Measurements from ENCODE around the gene DDX54. TPM values are rescaled to one million over a fixed set of nuclear protein-coding genes. Genes with fewer than 3 reads are reported as not detected.

Gene DDX54, protein sequence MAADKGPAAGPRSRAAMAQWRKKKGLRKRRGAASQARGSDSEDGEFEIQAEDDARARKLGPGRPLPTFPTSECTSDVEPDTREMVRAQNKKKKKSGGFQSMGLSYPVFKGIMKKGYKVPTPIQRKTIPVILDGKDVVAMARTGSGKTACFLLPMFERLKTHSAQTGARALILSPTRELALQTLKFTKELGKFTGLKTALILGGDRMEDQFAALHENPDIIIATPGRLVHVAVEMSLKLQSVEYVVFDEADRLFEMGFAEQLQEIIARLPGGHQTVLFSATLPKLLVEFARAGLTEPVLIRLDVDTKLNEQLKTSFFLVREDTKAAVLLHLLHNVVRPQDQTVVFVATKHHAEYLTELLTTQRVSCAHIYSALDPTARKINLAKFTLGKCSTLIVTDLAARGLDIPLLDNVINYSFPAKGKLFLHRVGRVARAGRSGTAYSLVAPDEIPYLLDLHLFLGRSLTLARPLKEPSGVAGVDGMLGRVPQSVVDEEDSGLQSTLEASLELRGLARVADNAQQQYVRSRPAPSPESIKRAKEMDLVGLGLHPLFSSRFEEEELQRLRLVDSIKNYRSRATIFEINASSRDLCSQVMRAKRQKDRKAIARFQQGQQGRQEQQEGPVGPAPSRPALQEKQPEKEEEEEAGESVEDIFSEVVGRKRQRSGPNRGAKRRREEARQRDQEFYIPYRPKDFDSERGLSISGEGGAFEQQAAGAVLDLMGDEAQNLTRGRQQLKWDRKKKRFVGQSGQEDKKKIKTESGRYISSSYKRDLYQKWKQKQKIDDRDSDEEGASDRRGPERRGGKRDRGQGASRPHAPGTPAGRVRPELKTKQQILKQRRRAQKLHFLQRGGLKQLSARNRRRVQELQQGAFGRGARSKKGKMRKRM
- total RNA-seq = 47.5 and 49.1 TPM in 2 replicates

DNA sequence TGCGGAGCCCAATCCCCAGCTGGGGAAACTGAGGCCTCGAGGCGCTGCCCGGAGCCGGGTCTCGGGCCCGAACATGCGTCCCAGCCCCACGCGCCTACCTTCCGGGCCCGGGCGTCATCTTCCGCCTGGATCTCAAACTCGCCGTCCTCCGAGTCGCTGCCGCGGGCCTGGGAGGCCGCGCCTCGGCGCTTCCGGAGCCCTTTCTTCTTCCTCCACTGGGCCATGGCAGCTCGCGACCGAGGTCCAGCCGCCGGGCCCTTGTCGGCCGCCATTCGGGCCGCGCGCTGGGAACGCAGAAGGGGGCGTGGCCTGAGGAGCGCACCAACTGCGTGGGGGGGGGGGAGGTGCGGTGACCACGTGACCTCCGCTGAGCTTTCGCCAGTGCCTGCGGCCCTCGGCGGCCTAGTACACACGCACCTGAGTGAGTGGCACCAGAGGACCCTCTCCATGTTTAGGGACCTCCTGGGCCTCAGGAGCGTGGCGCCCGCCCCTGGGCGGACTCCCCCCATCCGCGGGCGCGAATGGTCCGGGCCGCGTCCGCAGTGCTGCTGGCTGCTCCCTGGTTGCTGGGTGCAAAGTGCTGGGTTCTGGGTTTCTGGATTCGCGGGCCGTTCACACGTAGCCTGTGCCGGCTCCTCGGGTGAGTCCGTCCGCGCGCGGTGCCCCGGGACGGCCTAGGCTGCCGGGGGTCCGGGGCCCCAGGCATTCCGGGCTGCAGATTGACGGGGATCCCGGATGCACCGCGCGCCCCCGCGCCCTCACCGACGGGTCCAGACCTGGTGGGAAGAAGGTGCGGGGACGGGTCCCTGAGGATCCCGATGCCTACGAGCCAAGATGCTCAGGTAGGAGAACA, at the start of gene DDX54, which contains the start of gene RITA1:
DDX54 (minus strand) TSS at position 299 of the 853 bp plus-strand sequence; CDS start at position 272, 27 bp downstream.
RITA1 (plus strand) TSS at position 542 of the 853 bp plus-strand sequence. CDS start 1,026 bp downstream, outside the sequence.
- DNase-seq (ENCODE audit: low read depth, low spot score) = no peak

DNA sequence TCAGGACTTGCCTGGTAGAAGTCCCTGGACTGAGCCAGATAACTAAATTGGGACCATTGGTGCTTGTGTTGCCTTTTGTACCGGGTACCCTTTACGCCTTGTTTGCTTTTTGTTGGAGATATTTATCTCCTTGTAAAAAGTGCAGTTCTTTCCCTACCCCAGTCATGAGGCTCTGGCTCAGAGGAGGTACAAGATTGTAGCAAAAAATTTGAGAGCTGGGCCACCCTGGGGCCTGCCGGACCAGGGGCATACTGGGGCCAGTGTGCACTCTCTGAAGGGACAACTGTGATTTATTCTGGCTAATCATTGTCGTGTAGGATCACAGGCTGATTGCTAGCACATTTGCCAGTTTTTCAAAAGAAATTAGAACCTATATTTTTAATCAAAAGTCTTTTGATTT, 49.2 kb upstream of the DDX54 start:
- DNase-seq (ENCODE audit: low read depth, low spot score) = no peak

DNA sequence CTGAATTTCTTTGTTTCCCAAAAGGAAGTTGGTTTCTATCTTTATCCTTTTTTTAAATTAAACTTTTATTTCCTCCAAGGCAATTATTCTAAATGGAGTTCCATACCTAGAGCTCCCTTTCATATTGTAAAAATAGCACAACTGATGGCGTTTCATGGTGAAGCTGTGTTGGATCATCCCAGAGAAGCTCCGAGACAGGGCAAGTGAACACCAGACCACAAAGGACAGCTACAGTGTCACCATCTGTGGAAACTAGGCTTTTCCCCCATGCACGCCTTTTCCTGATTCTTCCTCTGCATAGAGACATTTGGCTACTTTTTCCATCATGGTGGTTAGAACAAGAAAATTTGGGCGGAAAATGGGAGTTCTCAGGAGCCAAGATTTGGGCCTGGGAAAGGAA, 48.7 kb upstream of the DDX54 start:
- no peak for DNase-seq (ENCODE audit: low read depth, low spot score)

DNA sequence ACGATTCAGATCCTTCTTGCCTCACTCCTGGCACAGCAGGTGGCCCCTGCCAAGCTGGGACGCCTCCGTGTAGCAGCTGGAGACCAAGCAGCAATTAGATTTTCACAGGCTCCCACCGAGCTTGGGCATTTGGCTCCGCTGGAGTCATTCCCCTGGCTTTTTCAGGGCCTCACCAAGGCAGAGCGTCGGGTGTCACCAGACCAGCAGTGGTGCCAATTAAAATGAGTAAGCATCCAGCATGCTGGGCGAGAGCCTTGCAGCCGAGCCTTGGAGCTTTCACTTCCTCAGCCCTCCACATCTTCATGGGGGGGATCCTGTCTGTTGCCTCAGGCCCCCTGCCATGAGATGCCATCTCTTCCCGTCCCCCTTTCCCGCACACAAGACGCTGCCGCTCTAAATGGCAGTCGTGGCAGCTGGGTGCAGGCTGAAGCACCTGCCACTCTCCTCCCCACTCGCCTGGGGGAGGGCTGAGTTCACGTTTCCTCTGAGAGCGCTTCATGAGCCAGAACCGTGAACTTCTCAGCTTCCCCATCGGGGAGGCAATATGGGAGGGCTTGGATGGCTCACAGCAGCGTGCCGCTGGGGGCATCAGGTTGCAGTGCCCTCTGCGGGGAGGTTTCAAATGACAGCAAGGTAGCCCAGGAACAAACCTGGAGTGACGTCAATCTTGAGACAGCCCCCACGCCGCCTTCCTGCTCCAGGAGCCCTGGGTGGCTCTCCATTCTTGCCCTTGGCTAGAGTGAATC, 47.7 kb upstream of the DDX54 start:
- no peak for DNase-seq (ENCODE audit: low read depth, low spot score)

DNA sequence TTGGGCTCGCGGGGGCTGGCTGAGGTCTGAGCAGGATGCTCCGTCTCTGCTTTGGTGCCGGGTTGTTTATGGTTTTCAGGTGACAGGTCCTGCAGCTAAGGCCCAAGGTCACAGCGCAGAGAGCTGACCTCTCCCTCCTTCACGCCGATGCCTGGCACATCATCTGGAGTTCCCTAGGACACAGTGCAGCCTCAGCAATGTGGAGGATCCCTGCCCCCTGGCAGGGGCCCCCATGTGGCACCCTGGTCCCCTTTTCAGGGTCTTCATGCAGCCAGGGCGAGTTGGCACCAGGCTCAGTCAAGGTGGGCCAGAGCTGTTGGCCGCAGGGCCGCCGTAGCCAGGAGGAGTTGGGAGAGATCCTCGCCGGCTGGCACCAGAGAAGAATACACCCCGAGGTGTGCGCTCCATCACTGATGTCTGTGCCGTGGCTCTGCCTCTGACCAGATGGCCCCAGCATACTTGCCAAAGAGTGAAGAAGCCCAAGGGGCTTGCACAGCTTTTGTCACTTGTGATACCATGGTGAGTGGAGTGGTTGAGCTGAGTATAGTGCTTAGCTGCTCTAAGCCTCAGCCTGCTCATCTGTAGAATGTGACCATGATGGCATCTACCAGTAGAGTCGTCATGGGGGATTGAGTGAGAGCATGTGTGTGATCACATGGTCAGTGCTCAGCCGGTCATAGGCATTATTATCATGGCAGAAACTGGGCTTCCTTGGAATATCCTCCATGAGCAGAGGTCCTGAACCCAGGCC, 47.0 kb upstream of the DDX54 start:
- no peak for DNase-seq (ENCODE audit: low read depth, low spot score)

DNA sequence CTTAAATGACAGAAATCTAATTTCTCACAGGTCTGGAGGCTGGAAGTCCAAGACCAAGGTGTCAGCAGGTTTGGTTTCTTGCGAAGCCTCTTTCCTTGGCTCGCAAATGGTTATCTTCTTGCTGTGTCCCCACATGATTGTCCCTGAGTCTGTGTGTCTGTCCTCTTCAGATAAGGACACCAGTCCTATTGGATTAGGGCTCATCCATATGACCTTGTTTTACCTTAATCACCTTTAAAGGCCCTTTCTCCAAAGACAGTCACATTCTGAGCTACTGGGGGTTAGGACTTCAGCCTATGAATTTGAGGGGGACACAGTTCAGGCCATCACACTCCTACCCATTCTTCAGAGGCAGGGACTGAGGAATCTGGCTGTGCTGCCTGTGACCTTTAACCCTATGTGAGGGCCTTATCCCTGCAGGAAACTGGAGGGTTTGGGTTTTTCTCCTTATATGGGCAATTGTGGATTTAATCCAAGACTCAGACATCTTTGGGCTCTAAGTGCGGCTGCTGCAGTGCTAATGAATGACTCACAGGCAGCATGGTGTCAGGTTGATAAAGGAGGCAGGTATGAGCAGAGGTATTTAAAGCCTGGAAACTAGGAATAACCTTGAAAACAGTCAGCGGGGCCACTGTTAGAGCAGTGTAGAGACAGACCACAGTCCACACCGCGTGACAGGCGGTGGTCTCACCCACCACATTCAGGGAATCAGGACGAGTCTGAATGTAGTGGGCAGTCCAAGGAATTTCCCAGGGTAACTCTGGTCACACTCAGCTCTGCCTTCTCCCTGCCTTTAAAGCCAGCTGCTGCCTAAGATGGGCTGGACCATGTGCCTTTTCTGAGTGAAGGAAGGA, 46.2 kb upstream of the DDX54 start:
- DNase-seq (ENCODE audit: low read depth, low spot score) = no peak

DNA sequence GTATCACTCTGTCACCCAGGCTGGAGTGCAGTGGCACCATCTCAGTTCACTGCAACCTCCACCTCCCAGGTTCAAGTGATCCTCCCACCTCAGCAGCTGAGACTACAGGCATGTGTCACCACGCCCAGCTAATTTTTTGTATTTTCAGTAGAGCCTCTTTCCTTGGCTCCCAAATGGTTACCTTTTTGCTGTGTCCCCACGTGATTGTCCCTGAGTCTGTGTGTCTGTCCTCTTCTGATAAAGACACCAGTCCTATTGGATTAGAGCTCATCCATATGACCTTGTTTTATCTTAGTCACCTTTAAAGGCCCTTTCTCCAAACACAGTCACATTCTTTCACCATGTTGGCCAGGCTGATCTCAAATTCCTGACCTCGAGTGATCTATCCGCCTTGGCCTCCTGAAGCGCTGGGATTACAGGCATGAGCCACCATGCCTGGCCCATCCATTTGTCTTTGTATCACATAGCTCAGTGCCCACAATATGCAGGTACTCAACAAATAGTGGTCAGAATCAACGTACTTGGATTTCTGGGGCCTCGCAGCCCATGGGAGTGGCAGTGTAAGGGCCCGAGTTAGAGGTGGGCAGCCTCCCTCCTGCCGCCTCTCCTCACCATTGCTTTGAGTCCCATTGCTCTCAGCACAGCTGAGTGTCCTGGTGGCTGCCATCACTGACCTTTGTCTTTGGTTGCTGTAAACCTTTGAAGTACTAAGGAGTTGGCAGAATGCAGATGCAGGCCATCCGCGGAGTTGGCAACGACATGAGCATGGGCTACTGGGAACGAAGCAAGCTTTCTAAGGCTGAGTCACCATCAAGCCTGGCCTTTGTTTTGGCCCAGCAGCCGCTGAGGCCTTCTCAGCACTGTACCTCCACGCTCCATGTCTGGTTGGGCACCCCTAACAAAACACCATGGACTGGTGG, 45.3 kb upstream of the DDX54 start:
- no peak for DNase-seq (ENCODE audit: low read depth, low spot score)

DNA sequence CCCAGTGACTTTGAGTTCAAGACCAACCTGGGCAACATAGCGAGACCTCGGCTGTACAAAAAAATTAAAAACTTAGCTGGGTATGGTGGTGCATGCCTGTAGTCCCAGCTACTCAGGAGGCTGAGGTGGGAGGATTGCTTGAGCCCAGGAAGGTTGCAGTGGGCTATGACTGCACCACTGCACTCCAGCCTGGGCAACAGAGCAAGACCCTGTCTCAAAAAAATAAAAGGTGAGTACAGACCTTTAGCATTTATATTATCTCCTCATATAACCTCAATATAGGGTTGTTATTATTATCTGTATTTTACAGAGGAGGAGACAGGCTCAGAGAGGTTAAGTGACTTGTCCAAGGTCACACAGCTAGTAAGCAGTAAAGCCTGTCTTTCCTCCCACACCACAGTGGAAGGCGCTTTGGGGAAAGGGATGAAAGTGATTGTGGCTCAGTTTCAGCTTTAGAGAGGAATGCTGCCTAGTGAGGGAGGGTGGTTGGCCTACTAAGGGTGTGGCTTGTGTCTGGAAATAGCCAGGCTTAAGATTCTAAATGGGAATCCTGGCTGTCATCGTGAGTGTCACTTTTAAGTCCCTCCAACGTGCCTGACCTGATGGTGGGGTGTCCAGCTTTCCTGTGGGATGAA, 43.2 kb upstream of the DDX54 start:
- no peak for DNase-seq (ENCODE audit: low read depth, low spot score)

DNA sequence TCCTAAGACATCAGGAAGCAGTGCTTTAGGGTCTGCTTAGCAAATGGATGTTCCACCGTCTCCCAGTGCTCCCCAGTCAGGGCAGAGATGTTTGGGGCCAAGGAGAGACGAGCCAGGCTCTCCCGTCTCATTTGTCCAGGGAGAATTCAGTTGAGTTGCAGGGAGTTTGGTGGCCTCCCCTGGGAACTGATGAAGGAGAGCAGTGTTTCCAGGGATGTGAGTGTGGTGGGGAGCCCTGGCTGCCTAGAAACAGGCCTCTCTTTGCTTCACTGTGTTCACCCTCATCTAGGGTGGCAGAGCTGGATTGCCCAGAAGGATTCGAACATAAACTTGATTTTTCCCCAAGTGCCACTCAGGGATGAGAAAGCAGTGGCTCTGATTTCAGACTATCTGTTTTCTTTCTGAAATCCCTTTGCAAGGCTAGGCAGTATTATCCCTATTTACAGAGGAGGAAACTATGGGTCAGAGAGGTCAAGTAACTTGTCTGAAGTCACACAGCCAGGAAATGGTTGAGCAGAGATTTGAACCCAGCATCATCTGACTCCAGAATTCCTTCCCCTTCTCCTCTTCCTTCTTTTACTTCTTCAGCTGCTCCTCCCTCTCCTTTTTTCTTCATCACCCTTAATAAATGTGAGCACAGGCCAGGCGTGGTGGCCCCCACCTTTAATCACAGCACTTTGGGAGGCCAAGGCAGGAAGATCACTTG, 42.6 kb upstream of the DDX54 start:
- no peak for DNase-seq (ENCODE audit: low read depth, low spot score)

DNA sequence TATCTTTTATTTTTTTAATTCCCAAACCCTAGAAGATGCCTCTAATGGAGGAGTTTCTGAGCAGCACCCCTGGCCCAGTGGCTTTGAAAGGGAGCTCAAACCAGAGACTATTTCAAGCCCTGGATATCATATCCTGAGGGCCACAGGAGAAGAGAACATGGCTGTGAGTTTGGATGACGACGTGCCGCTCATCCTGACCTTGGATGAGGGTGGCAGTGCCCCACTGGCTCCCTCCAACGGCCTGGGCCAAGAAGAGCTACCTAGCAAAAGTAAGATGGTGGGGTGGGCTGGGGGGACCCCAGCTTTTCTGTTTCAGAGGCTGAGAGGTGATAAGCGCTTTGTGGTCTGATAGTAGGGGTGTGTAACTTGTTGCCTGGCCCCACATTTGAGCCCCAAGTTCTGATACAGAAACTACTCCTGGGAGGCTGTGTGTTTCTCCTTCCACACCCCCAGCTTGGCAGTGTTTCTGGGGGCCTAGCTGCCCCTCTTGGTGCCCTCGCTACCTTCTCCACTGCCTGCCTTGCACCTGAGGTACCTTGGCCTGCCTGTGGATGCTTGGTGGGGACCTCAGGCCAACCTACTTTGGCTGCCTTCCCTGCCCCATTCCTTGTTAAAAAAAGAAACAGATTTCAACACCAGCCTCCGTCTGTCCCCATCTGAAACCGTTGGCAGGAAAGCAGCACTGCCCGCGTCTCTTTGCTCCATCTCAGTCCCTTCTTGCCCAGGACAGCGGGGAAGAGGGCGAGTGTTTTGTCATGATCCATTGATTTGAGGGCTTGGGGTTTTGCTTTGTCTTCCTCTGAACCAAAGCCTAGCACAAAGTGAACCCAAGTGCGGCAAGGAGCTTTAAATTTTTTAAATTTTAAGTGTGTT, 41.7 kb upstream of the DDX54 start:
- no peak for DNase-seq (ENCODE audit: low read depth, low spot score)

DNA sequence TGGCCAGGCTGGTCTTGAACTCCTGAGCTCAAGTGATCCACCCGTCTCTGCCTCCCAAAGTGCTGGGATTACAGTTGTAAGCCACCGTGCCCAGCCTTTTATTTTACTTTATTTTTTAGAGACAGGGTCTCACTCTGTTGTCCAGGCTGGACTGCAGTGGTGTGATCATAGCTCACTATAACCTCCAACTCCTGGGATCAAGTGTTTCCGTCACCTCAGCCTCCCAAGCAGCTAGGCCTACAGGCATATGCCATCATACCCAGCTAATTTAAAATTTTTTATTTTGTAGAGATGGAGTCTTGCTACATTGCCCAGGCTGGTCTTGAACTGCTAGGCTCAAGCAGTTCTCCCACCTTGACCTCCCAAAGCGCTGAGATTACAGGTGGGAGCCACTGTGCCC, 39.7 kb upstream of the DDX54 start:
- no peak for DNase-seq (ENCODE audit: low read depth, low spot score)

DNA sequence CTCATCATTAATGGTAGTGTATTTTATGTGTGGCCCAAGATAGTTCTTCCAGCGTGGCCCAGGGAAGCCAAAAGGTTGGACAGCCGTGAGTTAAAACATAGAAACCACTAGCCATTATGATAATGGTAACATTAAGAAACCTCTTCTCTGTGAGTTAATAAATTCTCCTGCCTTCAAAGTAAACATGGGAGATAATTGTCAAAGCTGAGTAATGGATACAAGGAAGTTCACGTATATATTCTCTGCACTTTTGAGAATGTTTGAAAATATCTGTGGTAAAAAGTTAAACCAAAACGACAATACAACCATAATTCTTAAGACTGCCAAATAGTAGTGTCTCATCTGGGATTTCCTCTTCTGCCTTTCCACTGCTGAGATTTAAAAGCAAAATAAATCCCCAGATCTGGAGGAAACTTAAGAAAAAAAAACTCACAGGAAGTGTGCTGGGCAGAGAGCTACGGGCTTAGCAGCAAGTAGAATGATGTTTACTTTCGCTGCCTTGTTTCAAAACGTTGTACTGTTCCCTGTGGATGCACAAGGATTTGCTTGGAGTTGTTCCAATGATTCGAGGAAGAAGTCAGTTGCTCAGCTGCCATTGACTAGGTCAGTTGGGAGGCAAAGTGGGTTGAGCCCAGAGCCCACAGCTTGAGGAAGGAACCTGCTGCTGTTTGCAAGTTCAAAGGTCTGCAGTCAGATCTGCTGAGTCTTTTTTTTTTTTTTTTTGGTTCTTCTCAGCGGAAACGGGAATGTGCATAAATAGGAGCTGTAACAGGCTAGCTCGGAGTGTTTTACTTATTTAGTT, 37.7 kb upstream of the DDX54 start:
- DNase-seq (ENCODE audit: low read depth, low spot score) = peak; percentile 93

DNA sequence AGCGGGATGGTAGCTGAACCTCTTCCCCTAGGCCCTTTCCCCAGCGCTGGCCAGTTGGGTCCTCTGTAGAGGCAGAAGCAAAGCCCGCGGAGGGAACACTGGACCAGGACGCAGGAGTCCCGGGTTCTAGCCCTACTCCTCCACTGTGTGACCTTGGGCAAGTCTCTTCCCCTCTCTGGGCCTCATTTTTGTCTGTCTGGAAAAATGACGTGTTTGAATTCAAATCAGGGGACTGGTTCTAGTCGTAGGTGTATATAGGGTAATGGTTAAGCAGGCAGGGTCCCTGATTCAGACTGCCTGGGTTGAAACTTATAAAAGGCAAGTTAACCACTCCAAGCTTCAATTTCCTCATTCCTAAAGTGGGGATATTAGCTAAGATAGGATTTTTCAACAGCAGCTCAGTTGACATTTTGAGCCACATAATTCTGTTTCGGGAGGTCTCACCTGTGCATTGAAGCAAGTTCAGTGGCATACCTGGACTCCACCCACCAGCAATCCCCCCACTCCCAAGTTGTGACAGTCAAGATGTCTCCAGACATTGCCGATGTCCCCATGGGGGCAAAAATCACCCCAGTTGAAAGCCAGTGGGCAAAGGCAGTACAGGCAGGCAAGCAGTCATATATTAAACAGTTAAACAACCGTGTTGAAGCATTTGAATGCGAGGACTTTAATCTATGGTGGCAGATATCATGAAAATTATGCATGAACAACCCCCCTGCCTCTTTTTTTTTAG, 36.9 kb upstream of the DDX54 start:
- no peak for DNase-seq (ENCODE audit: low read depth, low spot score)
